CD4-positive, alpha-beta T cell treated with Interleukin-4 for 1 hour (primary cell): ENCODE results near the gene CAMTA1.

ENCODE experiments used
- DNase-seq, 2 donors: peaks; one replicate each; pipeline ENCODE4 v3.0.0-alpha.2; 2020 to 2022

The CAMTA1 gene

DNA sequence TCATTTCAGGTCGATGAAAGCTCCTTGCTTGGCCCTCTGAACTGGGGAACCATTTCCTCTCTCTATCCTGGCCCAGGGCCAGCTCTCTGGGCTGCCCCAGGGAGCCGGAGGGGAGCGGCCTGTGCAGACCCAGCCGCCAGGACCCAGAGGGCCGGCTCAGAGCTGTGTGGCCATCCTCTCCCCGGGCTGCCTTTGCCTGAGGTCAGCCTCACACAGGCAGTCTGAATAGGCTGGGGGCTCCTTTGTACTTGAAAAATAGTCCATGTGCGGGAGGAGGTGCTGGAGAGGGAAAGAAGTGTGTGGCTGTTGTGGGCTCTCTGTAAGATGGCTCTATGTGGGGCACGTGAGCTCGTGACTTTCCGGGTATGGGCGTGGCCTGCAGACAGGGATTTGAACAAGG is 710.7 kb downstream of the CAMTA1 start:
- no peak for DNase-seq

- DNase-seq: no peak
Observed at GRCh38 chr1:7497107-7497637, 711.9 kb downstream of the CAMTA1 start.

GRCh38 chr1:7500381-7501083 is 715.3 kb downstream of the CAMTA1 start:
- DNase-seq: no peak

DNA sequence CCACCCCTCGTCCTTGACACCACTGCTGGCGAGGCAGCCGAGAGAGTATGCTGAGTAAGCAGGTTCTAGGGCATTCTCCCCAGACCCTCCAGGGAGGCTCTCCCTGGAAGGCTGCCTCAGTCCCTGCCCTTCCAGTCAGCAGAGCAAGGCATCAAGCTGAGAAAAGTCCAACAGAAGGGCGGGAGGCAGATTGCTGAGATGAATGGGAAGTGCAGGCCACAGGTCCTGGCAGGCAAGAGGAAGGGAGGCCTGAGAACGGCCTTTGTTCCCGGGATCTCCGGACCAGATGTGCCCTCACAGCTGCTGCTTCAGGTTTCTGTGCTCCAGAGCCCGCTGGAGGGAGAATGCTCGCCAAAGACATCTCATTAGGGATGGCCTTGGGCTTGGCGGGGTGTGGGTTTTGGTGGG is 715.8 kb downstream of the CAMTA1 start:
- DNase-seq: no peak

GRCh38 chr1:7501723-7502603 is 716.7 kb downstream of the CAMTA1 start:
- no peak for DNase-seq

DNA sequence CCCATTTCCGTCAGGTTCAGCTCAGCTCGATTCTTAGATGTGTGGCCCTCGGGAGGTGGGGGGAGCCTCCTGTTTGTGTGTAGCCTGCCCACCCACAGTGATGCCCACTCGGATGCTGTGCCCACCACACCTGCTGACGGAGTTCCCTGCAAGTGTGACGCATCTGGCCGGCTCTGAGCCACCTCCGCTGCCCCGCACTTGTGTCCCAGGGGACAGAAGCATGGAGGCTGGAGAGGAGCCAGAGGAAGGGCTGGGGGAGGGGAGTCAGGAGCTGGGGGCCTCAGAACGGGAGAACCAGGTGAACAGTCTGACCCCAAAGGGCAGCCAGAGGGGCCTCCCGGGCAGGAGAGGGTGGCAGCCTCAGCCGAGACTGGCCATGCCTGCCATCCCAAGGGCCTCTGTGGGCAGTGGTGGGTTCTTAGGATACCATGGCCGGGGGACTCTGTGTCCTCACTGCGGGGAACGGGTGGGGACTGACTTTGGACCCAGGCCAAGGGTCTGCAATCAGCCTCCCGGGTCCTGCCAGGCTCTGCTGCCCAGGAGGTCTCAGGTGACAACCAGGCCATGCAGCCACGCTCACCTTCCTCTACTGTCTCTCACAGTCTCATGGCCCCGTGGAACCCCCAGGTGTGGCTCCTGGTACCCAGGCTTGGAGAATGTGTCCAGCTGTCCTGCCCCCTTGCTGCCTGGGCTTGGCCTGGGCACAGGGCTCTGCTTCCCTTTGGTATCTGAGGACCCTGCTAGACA is 718.6 kb downstream of the CAMTA1 start:
- no peak for DNase-seq

GRCh38 chr1:7504438-7504720 is 719.1 kb downstream of the CAMTA1 start:
- no peak for DNase-seq

DNA sequence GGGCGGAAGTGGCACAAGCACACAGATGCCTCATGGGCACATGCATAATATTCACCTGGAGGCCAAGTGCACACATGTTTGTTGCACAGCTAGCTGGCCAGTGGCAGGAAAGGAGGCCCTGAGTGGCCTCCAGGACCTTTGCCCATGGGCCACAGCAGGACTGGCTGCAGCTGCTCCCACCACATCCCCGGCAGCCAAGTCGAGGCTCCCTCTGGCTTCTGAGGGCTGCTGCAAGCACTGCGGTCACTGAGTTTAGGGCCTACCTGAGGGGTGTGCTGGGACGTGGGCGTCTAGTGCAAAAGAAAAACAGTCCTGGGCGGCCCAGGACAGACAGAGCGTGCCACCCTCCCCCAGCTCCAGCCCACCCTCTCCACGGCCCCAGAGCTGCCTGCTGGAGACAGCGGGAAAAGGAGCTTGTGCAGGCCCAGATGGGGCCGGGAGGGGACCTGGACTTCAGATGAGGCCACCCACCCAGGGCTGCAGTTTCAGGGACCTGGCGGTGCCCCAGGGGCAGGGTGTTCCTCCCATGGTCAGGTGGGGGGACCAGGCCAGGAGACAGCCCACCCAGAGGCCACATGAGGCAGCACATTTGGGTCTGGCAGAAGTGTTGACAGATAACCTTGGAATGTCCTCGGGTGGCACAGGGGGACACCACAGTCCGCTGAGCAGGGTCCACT is 720.0 kb downstream of the CAMTA1 start:
- no peak for DNase-seq

DNA sequence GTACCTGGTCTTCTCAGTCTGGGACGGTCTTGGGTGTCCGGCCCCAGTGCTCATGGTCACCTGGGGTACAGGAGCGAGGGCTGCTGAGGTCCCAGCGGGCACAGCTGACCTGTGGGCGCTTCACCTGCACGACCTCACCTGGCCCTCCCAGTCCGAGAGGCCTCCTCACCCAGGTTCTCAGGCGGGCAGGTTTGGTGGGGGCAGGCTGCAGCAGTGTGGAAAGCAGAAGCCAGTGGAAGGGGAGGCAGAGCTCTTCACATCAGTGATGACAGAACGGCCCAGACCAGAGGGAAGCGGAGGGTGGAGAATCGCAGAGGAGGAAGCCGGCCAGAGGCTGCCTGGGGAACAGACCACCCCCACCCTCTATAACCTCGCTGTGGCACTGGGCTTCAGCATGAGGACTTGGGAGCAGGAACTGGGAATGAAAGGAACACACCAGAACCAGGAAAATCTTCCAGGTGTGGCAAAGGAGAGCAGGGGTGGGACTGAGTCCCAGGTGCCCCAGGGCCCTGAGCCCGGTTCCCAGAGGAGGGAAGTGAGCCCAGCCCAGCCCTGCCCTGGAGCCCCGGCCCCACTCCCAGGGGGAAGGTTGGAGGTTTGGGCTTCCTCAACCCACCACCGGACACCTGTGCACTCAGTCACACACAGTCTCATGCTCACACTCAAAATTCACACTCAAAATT is 720.7 kb downstream of the CAMTA1 start:
- no peak for DNase-seq

DNA sequence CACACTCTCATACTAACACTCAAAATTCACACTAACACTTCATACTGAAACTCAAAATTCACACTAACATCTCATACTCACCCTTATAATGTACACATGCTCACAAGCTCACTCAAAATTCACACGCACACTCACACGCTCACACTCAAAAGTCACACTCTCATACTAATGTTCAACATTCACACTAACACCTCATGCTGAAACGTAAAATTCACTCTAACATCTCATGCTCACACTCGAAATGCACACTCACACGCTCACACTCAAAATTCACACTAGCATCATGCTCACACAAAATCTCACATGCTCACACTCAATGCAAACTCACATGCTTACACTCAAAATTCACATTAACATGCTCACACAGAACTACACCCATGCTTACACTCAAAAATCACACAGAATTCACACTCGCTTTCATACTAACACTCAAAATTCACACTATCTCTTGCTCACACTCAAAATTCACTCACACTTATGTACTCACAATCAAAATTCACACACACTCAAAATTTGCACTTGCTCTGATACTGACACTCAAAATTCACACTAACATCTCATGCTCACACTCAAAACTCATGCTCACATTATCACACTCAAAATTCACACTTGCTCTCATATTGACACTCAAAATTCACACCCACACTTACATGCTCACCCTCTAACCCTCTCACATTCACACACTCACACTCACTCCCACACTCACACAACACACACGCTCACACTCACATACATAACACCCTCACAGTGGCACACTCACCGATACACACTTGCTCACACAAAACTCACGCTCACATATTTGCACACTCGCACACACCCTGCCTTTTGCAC is 721.4 kb downstream of the CAMTA1 start:
- DNase-seq: no peak

DNA sequence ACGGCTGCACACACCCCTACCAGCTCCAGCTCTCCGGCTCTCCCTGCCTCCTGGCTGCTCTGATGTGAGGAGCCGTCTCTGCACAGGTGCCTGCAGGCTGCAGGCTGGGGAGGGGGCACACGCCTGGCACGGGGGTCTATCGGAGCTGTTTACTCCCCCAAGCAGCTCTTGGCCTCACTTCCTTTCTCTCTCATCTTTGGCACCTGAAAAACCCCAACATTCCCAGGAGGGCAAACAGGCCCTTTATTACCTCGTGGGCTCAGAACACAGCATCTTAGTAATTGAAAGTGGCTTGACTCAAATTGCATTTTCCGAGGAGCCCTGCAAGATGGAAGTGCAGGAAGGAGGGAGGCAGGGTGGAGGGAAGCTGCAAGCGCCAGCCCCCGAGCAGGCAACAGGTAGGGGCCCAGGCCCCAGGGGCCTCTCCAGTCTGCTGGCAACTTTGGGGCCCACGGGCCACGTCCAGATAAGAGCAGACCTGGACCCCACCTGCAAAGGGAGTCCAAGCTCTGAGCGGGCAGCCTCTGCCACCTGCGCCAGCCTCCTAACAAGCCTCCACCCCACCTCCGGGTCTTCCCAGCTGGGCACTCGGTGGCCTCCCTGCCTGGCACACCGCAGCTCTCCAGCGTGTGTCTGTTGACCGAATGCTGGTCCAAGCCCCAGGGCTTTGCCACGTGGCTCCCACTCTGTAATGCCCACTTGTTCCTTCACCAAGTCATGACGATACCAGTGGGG is 722.2 kb downstream of the CAMTA1 start:
- DNase-seq: no peak

- DNase-seq: no peak
Observed at GRCh38 chr1:7508052-7508933, 723.0 kb downstream of the CAMTA1 start.

GRCh38 chr1:7508934-7509519 is 723.8 kb downstream of the CAMTA1 start:
- no peak for DNase-seq

DNA sequence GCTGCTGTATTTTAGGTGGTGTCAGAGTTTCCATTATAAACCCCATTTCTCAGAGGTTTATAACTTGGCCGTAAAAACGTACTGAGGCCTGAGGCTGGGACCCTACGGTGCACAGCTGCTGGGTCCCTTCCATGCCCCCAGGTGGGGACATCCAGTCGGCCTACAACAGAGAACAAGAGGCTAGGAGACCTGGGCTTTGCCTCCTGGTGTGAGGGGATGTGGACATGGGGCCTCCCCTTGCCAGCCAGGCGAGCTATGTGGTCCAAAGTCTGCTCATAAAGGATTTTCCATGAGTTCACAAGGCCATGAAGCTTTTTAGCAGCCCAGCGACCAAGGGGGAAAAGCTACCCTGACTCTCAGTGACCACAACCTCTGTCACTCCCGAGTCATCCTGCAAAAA is 724.3 kb downstream of the CAMTA1 start:
- DNase-seq: no peak

GRCh38 chr1:7510389-7510931 is 725.2 kb downstream of the CAMTA1 start:
- DNase-seq: no peak

GRCh38 chr1:7511381-7511780 is 726.1 kb downstream of the CAMTA1 start:
- no peak for DNase-seq

DNA sequence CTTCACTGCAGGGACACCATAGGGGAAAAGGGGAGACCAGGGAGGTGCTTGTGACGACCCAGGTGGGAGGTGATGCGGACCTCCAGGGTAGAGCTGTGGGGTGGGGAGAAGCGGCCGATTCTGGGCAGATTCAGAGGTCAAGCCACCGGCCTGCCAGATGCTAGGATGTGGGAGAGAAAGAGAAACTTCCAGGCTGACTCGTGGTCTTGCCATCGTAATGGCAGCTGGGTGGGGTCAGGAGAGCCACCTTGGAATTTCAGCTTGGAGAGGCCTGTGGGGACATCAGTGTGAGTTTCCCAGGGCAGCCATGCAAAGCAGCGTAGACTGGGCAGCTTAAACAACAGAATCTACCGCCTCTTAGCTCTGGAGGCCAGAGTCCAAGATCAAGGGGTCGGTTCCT is 727.8 kb downstream of the CAMTA1 start:
- DNase-seq: no peak

DNA sequence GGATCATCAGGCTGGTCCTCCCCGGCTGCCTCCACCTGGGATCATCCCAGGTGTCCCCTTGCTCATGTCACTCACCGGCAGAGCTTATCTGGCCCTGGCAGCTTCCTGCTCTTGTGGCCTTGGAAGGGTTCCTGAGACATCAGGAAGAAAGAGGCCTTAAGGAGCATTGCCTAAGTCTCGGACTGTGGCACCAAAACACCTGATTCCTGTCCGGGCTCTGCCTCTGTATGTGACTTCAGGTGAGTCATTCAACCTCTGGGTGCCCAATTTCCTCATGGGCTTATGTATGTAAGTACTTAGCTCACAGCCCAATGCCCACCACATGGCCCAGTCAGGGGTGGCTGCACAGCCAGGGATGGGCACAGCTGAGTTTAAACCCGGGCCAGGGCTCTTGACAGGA is 729.9 kb downstream of the CAMTA1 start:
- no peak for DNase-seq

DNA sequence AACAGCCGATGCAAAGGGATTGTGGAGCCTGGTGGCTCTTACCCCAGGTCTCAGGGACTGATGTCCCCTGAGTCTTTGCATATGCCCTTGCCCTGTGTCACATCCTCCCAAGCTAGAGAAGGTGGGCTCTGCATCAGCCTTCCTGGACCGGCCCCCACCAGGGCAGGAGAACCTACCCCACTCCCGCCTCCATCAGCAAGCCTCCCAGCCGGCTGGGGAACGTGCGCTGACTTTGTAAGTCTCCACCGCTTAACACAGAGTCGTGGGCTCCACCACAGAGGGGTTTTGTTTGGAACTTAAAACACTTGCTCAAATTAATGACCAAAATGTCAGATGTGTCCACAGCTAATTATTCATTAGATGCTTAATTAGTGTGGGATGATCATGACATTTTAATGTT is 730.6 kb downstream of the CAMTA1 start:
- DNase-seq: no peak
